Neural crest cell (in vitro differentiated cells): Measurements from ENCODE around the gene STK26. TPM values are rescaled to one million over a fixed set of nuclear protein-coding genes. Genes with fewer than 3 reads are reported as not detected.

Experiments used
- DNase-seq: peaks from one replicate; pipeline ENCODE4 v3.0.0; 2021; ENCODE audit warnings: low read depth, mixed read lengths, low spot score
- H3K27ac Mint-ChIP-seq: one replicate; pipeline ENCODE4 v1.8.0; 2021; ENCODE audit warnings: mild to moderate bottlenecking, mixed read lengths; ENCODE audit not compliant: unreplicated experiment
- H3K27me3 Mint-ChIP-seq: 2 replicates; pipeline ENCODE4 v1.8.0; 2021; ENCODE audit warnings: low read depth, mild to moderate bottlenecking, mixed read lengths
- H3K36me3 Mint-ChIP-seq: 2 replicates; pipeline ENCODE4 v1.8.0; 2021; ENCODE audit warnings: low read depth, mild to moderate bottlenecking, mixed read lengths
- H3K4me1 Mint-ChIP-seq: 2 replicates; pipeline ENCODE4 v1.8.0; 2021; ENCODE audit warnings: mixed read lengths
- H3K4me3 Mint-ChIP-seq: one replicate; pipeline ENCODE4 v1.8.0; 2021; ENCODE audit warnings: mild to moderate bottlenecking, mixed read lengths
- H3K9me3 Mint-ChIP-seq: 2 replicates; pipeline ENCODE4 v1.8.0; 2021; ENCODE audit warnings: mixed read lengths
- CTCF ChIP-seq: fragments of 200-600 bp; sonication (generic); conservative IDR thresholded peaks from 2 replicates; pipeline ENCODE4 v1.5.0; 2021; ENCODE audit warnings: antibody characterized with exemption, mild to moderate bottlenecking
- total RNA-seq: library from RNA; stranded (reverse); gene quantifications from 2 replicates; pipeline ENCODE4 v1.2.1, GENCODE V29; 2021

Gene STK26
- total RNA-seq, 1 donor from 2014 or later, result 65.0 TPM

GRCh38 chrX:132015875-132016274 lies 7.2 kb upstream of the STK26 start:
- H3K4me3 Mint-ChIP-seq, result no peak overlapping the region
- H3K27me3 Mint-ChIP-seq, result no peaks in the 10 kb centered on the region
- no peak for TF ChIP-seq CTCF
- no peaks in the 10 kb centered on the region for H3K9me3 Mint-ChIP-seq
- no peaks in the 10 kb centered on the region for H3K36me3 Mint-ChIP-seq
- no peak for DNase-seq
- peaks cover 5% of the 10 kb centered on the region for H3K4me1 Mint-ChIP-seq
- H3K27ac Mint-ChIP-seq, result no peak overlapping the region

- Mint-ChIP-seq H3K27ac (no peak overlapping the region), H3K4me3 (no peak overlapping the region), H3K27me3 (no peaks in the 10 kb centered on the region), H3K9me3 (no peaks in the 10 kb centered on the region), H3K4me1 (peaks cover 5% of the 10 kb centered on the region), H3K36me3 (no peaks in the 10 kb centered on the region)
- DNase-seq, result no peak
- no peak for TF ChIP-seq CTCF
These were observed 6.3 kb upstream of the STK26 start for GRCh38 chrX:132016628-132017430.

- Mint-ChIP-seq H3K4me3 (no peak overlapping the region), H3K27ac (no peak overlapping the region), H3K36me3 (no peaks in the 10 kb centered on the region), H3K4me1 (peaks cover 9% of the 10 kb centered on the region), H3K9me3 (no peaks in the 10 kb centered on the region), H3K27me3 (no peaks in the 10 kb centered on the region)
- no peak for DNase-seq
- TF ChIP-seq CTCF, result no peak
These were observed 5.5 kb upstream of the STK26 start for GRCh38 chrX:132017431-132018185.

GRCh38 chrX:132022198-132022966 lies 720 bp upstream of the STK26 start:
- Mint-ChIP-seq H3K27ac (peak overlapping the region; percentile 96), H3K4me1 (peaks cover 40% of the 10 kb centered on the region), H3K4me3 (peak overlapping the region; percentile 98), H3K27me3 (peaks cover 2% of the 10 kb centered on the region), H3K9me3 (no peaks in the 10 kb centered on the region), H3K36me3 (peaks cover 2% of the 10 kb centered on the region)
- peak; percentile 65 for TF ChIP-seq CTCF
- DNase-seq, result no peak

- Mint-ChIP-seq H3K27ac (peak overlapping the region; percentile 98), H3K36me3 (peaks cover 10% of the 10 kb centered on the region), H3K27me3 (peaks cover 2% of the 10 kb centered on the region), H3K4me3 (peak overlapping the region; percentile 98), H3K9me3 (no peaks in the 10 kb centered on the region), H3K4me1 (peaks cover 45% of the 10 kb centered on the region)
- peak; percentile 19 for DNase-seq
- TF ChIP-seq CTCF, result no peak
These were observed 839 bp downstream of the STK26 start for GRCh38 chrX:132023896-132024386.
